SU-DHL-6 (cell line): ENCODE measurements around the gene TAOK2.

Experiments used
- H2AFZ ChIP-seq: fragments of 200-600 bp; sonication (generic); 2 replicates; pipeline ENCODE4 v1.6.1; 2014; ENCODE audit warnings: low read depth, mild to moderate bottlenecking, moderate library complexity, mixed read lengths, antibody characterized with exemption, low read length; ENCODE audit not compliant: severe bottlenecking
- H3F3A ChIP-seq: fragments of 200-600 bp; shearing (Covaris generic); 2 replicates; pipeline ENCODE4 v1.6.0; 2016; ENCODE audit warnings: antibody characterized with exemption, mild to moderate bottlenecking; ENCODE audit not compliant: insufficient read depth
- H3K27ac ChIP-seq: fragments of 200-600 bp; sonication (generic); 2 replicates; pipeline ENCODE4 v1.5.1; 2016; ENCODE audit warnings: low read depth, mild to moderate bottlenecking, low read length, moderate library complexity, mixed read lengths
- H3K27me3 ChIP-seq: fragments of 200-600 bp; sonication (generic), shearing (Covaris generic); 2 replicates; pipeline ENCODE4 v1.6.0; 2014; ENCODE audit warnings: mild to moderate bottlenecking, low read length
- H3K36me3 ChIP-seq: fragments of 200-600 bp; sonication (generic); 2 replicates; pipeline ENCODE4 v1.6.1; 2014; ENCODE audit warnings: mild to moderate bottlenecking, low read length, mixed read lengths
- H3K4me2 ChIP-seq: fragments of 300-600, 200-600 bp; shearing (Covaris generic), sonication (generic); 2 replicates; pipeline ENCODE4 v1.6.0; 2014; ENCODE audit warnings: low read length, low read depth, mild to moderate bottlenecking; ENCODE audit not compliant: poor library complexity, severe bottlenecking
- H3K4me3 ChIP-seq: fragments of 200-600 bp; sonication (generic); 2 replicates; pipeline ENCODE4 v1.5.1; 2014; ENCODE audit warnings: antibody characterized with exemption, low read length, mild to moderate bottlenecking, mixed read lengths; ENCODE audit not compliant: insufficient read depth, poor library complexity, severe bottlenecking
- H3K79me2 ChIP-seq: fragments of 200-600 bp; sonication (generic); 2 replicates; pipeline ENCODE4 v1.6.1; 2014; ENCODE audit warnings: mild to moderate bottlenecking, low read length, moderate library complexity; ENCODE audit not compliant: insufficient read depth
- H3K9ac ChIP-seq: fragments of 200-600 bp; sonication (generic); 2 replicates; pipeline ENCODE4 v1.7.0; 2014; ENCODE audit warnings: mild to moderate bottlenecking, low read length
- H3K9me2 ChIP-seq: fragments of 200-600 bp; sonication (generic); replicated peaks from 2 replicates; pipeline ENCODE4 v1.6.1; 2014; ENCODE audit warnings: low read length; ENCODE audit not compliant: insufficient read depth
- H3K9me3 ChIP-seq: fragments of 200-600 bp; sonication (generic); 2 replicates; pipeline ENCODE4 v1.6.1; 2014; ENCODE audit warnings: low read length, mixed read lengths; ENCODE audit not compliant: insufficient read depth
- H4K20me1 ChIP-seq: fragments of 200-600 bp; sonication (generic); 2 replicates; pipeline ENCODE4 v1.6.1; 2014; ENCODE audit warnings: low read depth, mild to moderate bottlenecking, antibody characterized with exemption, low read length, moderate library complexity, mixed read lengths
- EZH2phosphoT487 ChIP-seq: fragments of 200-600 bp; sonication (generic), shearing (Covaris generic); conservative IDR thresholded peaks from 2 replicates; pipeline ENCODE4 v1.6.1; 2018; ENCODE audit warnings: mild to moderate bottlenecking, antibody characterized with exemption, low read length, moderate library complexity, mixed read lengths
- TF ChIP-seq, protein P1 (sequence below): fragments of 200-600 bp; sonication (generic); IDR thresholded peaks from one replicate; pipeline ENCODE4 v1.5.1; 2017; ENCODE audit warnings: antibody characterized with exemption, mild to moderate bottlenecking, low read length, moderate library complexity; ENCODE audit not compliant: insufficient read depth, poor library complexity, severe bottlenecking

The TAOK2 gene

GRCh38 chr16:29990034-29990433, 16.4 kb downstream of the TAOK2 start:
- Histone ChIP-seq H3K9me2 (no peaks in the 10 kb centered on the region), H3F3A (peaks cover 4% of the 10 kb centered on the region; the same call in 1 of the 2 replicates), H3K79me2 (no peaks in the 10 kb centered on the region), H3K4me2 (no peak overlapping the region), H2AFZ (no peak overlapping the region), H3K9me3 (no peaks in the 10 kb centered on the region), H4K20me1 (no peaks in the 10 kb centered on the region), H3K36me3 (no peaks in the 10 kb centered on the region), H3K27me3 (no peaks in the 10 kb centered on the region), H3K27ac (no peak overlapping the region), H3K9ac (no peak overlapping the region), H3K4me3 (no peak overlapping the region)
- TF ChIP-seq, protein P1, sequence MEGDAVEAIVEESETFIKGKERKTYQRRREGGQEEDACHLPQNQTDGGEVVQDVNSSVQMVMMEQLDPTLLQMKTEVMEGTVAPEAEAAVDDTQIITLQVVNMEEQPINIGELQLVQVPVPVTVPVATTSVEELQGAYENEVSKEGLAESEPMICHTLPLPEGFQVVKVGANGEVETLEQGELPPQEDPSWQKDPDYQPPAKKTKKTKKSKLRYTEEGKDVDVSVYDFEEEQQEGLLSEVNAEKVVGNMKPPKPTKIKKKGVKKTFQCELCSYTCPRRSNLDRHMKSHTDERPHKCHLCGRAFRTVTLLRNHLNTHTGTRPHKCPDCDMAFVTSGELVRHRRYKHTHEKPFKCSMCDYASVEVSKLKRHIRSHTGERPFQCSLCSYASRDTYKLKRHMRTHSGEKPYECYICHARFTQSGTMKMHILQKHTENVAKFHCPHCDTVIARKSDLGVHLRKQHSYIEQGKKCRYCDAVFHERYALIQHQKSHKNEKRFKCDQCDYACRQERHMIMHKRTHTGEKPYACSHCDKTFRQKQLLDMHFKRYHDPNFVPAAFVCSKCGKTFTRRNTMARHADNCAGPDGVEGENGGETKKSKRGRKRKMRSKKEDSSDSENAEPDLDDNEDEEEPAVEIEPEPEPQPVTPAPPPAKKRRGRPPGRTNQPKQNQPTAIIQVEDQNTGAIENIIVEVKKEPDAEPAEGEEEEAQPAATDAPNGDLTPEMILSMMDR = no peak
- no peak for TF ChIP-seq EZH2phosphoT487

GRCh38 chr16:29990883-29991570, 17.4 kb downstream of the TAOK2 start:
- no peaks in the 10 kb centered on the region for H3K79me2 ChIP-seq
- H3K4me3 ChIP-seq = no peak overlapping the region
- H3K36me3 ChIP-seq = no peaks in the 10 kb centered on the region
- no peak overlapping the region for H2AFZ ChIP-seq
- no peaks in the 10 kb centered on the region for H3K27me3 ChIP-seq
- no peak overlapping the region for H3K9ac ChIP-seq
- no peak overlapping the region for H3K4me2 ChIP-seq
- no peaks in the 10 kb centered on the region for H4K20me1 ChIP-seq
- H3K9me2 ChIP-seq = no peaks in the 10 kb centered on the region
- peaks cover 10% of the 10 kb centered on the region; the same call in 1 of the 2 replicates for H3F3A ChIP-seq
- H3K9me3 ChIP-seq = no peaks in the 10 kb centered on the region
- TF ChIP-seq, protein P1 = no peak
- TF ChIP-seq EZH2phosphoT487 = no peak
- no peak overlapping the region for H3K27ac ChIP-seq

DNA sequence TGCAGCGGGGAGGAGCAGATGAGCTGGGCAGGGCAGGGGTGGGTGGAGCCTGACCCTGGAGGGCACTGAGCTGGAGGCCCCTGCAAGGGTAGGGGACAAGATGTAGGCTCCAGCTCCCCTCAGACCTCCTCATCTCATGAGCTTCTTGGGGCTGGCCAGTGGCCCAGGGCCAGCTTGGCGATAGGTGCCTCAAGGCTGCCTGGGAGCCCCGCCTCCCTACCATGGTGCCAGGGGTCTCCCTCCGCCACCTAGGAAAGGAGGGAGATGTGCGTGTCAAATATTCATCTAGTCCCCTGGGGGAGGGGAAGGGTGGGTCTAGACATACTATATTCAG, 17.9 kb downstream of the TAOK2 start:
- Histone ChIP-seq H3K79me2 (peaks cover 4% of the 10 kb centered on the region), H3K9me2 (no peaks in the 10 kb centered on the region), H3K9me3 (no peaks in the 10 kb centered on the region), H3K4me3 (no peak overlapping the region), H3K27me3 (no peaks in the 10 kb centered on the region), H4K20me1 (no peaks in the 10 kb centered on the region), H3K36me3 (no peaks in the 10 kb centered on the region), H3K4me2 (no peak overlapping the region), H3K27ac (no peak overlapping the region), H3K9ac (no peak overlapping the region), H3F3A (peaks cover 10% of the 10 kb centered on the region; the same call in 1 of the 2 replicates), H2AFZ (no peak overlapping the region)
- TF ChIP-seq EZH2phosphoT487 = no peak
- TF ChIP-seq, protein P1 = no peak
